Measurements from ENCODE around the gene MAD1L1. TPM values are rescaled to one million over a fixed set of nuclear protein-coding genes. Genes with fewer than 3 reads are reported as not detected.

The MAD1L1 gene
- total RNA-seq, 1 donor from 2014 or later, result 57.6 TPM

- Mint-ChIP-seq H3K36me3 (ENCODE audit: unreplicated experiment) (peaks cover 14% of the 10 kb centered on the region), H3K9me3 (ENCODE audit: unreplicated experiment) (peaks cover 2% of the 10 kb centered on the region)
Observed at GRCh38 chr7:2193575-2194305, 39.0 kb downstream of the MAD1L1 start.

GRCh38 chr7:2192831-2193534 is 39.8 kb downstream of the MAD1L1 start:
- TF ChIP-seq CTCF (IDR thresholded peaks at IDR 0.05; ENCODE audit: partially characterized antibody, unreplicated experiment), result no peak
- no peaks in the 10 kb centered on the region for H3K27me3 Mint-ChIP-seq (ENCODE audit: unreplicated experiment)
- H3K4me1 Mint-ChIP-seq (ENCODE audit: low read depth, unreplicated experiment), result peaks cover 23% of the 10 kb centered on the region
- H3K36me3 Mint-ChIP-seq (ENCODE audit: unreplicated experiment), result peaks cover 21% of the 10 kb centered on the region
- H3K4me3 Mint-ChIP-seq (ENCODE audit: unreplicated experiment), result no peak overlapping the region
- H3K27ac Mint-ChIP-seq (ENCODE audit: unreplicated experiment), result peak overlapping the region; percentile 6
- H3K9me3 Mint-ChIP-seq (ENCODE audit: unreplicated experiment), result peaks cover 2% of the 10 kb centered on the region
- DNase-seq, result no peak

More at GRCh38 chr7:2193575-2194305, 39.0 kb downstream of the MAD1L1 start:
- H3K27me3 Mint-ChIP-seq (ENCODE audit: unreplicated experiment), result no peaks in the 10 kb centered on the region
- no peak for DNase-seq
- no peak for TF ChIP-seq CTCF (IDR thresholded peaks at IDR 0.05; ENCODE audit: partially characterized antibody, unreplicated experiment)
- peaks cover 23% of the 10 kb centered on the region for H3K4me1 Mint-ChIP-seq (ENCODE audit: low read depth, unreplicated experiment)
- no peak overlapping the region for H3K27ac Mint-ChIP-seq (ENCODE audit: unreplicated experiment)
- H3K4me3 Mint-ChIP-seq (ENCODE audit: unreplicated experiment), result no peak overlapping the region

- Mint-ChIP-seq H3K4me1 (ENCODE audit: low read depth, unreplicated experiment) (peaks cover 16% of the 10 kb centered on the region), H3K27me3 (ENCODE audit: unreplicated experiment) (no peaks in the 10 kb centered on the region), H3K36me3 (ENCODE audit: unreplicated experiment) (peaks cover 21% of the 10 kb centered on the region), H3K4me3 (ENCODE audit: unreplicated experiment) (no peak overlapping the region), H3K9me3 (ENCODE audit: unreplicated experiment) (peaks cover 2% of the 10 kb centered on the region), H3K27ac (ENCODE audit: unreplicated experiment) (no peak overlapping the region)
- DNase-seq, result no peak
- no peak for TF ChIP-seq CTCF (IDR thresholded peaks at IDR 0.05; ENCODE audit: partially characterized antibody, unreplicated experiment)
Observed at GRCh38 chr7:2191016-2191415, 41.7 kb downstream of the MAD1L1 start.

- no peak for DNase-seq
- Mint-ChIP-seq H3K27me3 (ENCODE audit: unreplicated experiment) (no peaks in the 10 kb centered on the region), H3K4me1 (ENCODE audit: low read depth, unreplicated experiment) (peaks cover 21% of the 10 kb centered on the region), H3K27ac (ENCODE audit: unreplicated experiment) (no peak overlapping the region), H3K36me3 (ENCODE audit: unreplicated experiment) (peaks cover 21% of the 10 kb centered on the region), H3K4me3 (ENCODE audit: unreplicated experiment) (no peak overlapping the region), H3K9me3 (ENCODE audit: unreplicated experiment) (peaks cover 2% of the 10 kb centered on the region)
- no peak for TF ChIP-seq CTCF (IDR thresholded peaks at IDR 0.05; ENCODE audit: partially characterized antibody, unreplicated experiment)
Observed at GRCh38 chr7:2190531-2190930, 42.2 kb downstream of the MAD1L1 start.

GRCh38 chr7:2186166-2186565 is 46.6 kb downstream of the MAD1L1 start:
- H3K9me3 Mint-ChIP-seq (ENCODE audit: unreplicated experiment), result peaks cover 2% of the 10 kb centered on the region
- no peak for DNase-seq
- peak overlapping the region; percentile 92 for H3K27ac Mint-ChIP-seq (ENCODE audit: unreplicated experiment)
- H3K4me3 Mint-ChIP-seq (ENCODE audit: unreplicated experiment), result no peak overlapping the region
- no peak for TF ChIP-seq CTCF (IDR thresholded peaks at IDR 0.05; ENCODE audit: partially characterized antibody, unreplicated experiment)
- peaks cover 23% of the 10 kb centered on the region for H3K4me1 Mint-ChIP-seq (ENCODE audit: low read depth, unreplicated experiment)
- H3K27me3 Mint-ChIP-seq (ENCODE audit: unreplicated experiment), result no peaks in the 10 kb centered on the region
- peaks cover 25% of the 10 kb centered on the region for H3K36me3 Mint-ChIP-seq (ENCODE audit: unreplicated experiment)
